Heart left ventricle (tissue), 16 donors: Measurements from ENCODE around the gene GAK. TPM values are rescaled to one million over a fixed set of nuclear protein-coding genes. Genes with fewer than 3 reads are reported as not detected.

ENCODE experiments used
- ATAC-seq, 4 donors: fragments of 200-7000 bp; cut with Tn5 transposase; one replicate each; pipeline ENCODE4 v1.9.1; 2020 to 2022; ENCODE audit warnings: moderate library complexity in 4 of 4, mild to moderate bottlenecking in 3 of 4, moderate number of reproducible peaks in 1 of 4
- DNase-seq, 5 donors: peaks; one replicate each; pipeline ENCODE4 v3.0.0-alpha.2; 2020
- H3K27ac ChIP-seq, 12 donors: fragments of 200-600 bp; sonication (generic) in 4 of 12; one replicate each; pipeline versions ENCODE4 v1.5.0 to v1.8.0; 2016 to 2022; ENCODE audit warnings: mild to moderate bottlenecking in 2 of 12
- H3K27me3 ChIP-seq, 9 donors: fragments of 200-600 bp; sonication (generic) in 2 of 9; one replicate each; pipeline versions ENCODE4 v1.5.1 to v1.8.0; 2016 to 2022; ENCODE audit warnings: mild to moderate bottlenecking in 3 of 9
- H3K36me3 ChIP-seq, 9 donors: fragments of 200-600 bp; sonication (generic) in 2 of 9; one replicate each; pipeline versions ENCODE4 v1.5.0 to v1.8.0; 2018 to 2022; ENCODE audit warnings: mild to moderate bottlenecking in 2 of 9
- H3K4me1 ChIP-seq, 12 donors: fragments of 200-600 bp; sonication (generic) in 4 of 12; one replicate each; pipeline versions ENCODE4 v1.5.0 to v1.8.0; 2016 to 2022; ENCODE audit warnings: mild to moderate bottlenecking in 3 of 12
- H3K4me3 ChIP-seq, 12 donors: fragments of 200-600 bp; sonication (generic) in 4 of 12; one replicate each; pipeline versions ENCODE4 v1.5.0 to v1.8.0; 2017 to 2022; ENCODE audit warnings: mild to moderate bottlenecking in 9 of 12, moderate library complexity in 4 of 12
- H3K9me3 ChIP-seq, 12 donors: fragments of 200-600 bp; sonication (generic) in 4 of 12; one replicate each; pipeline versions ENCODE4 v1.5.0 to v1.8.0; 2016 to 2022; ENCODE audit warnings: mild to moderate bottlenecking in 1 of 12
- POLR2A ChIP-seq, 2 donors: fragments of 450-650 bp; IDR thresholded peaks; one replicate each; pipeline ENCODE4 v1.6.1; 2017; ENCODE audit warnings: antibody characterized with exemption in 2 of 2, mild to moderate bottlenecking in 2 of 2, moderate library complexity in 2 of 2
- WGBS, 4 donors: extraction: QIAGEN DNeasy Blood & Tissue Kit in 2 of 4; methylation state at CpG; one replicate each; pipeline versions ENCODE4 v1.1.5 to v1.1.7; 2013 to 2018; 5-methylcytosine and 5-hydroxymethylcytosine counted together
- intact Hi-C, 10 donors: fragments of 100-400 bp; cut with DNase I; formaldehyde crosslinking; loops; one replicate each; pipeline versions ENCODE4 v1.11.1 to v1.14.2; 2022
- polyA plus RNA-seq, 2 donors: library from polyadenylated mRNA; stranded (reverse); fragments of 200-250 nt; gene quantifications; one replicate each; pipeline ENCODE4 v1.2.3, GENCODE V29; 2013
- total RNA-seq, 9 donors: library from RNA; depleted of rRNA in 2 of 9; stranded (reverse); fragments of >200 nt in 2 of 9; fragmentation: NEBNext Ultra II Directional in 3 of 9; extraction: Animal tissue kit (Norgen Biotek cat#: 25700) in 3 of 9; gene quantifications; one replicate each; pipeline versions ENCODE4 v1.1.0 to v1.2.4, GENCODE V29; 2016 to 2023
- TF ChIP-seq, protein P1 (sequence below), 12 donors: fragments of 200-600 bp; sonication (generic) in 4 of 12; IDR thresholded peaks; one replicate each; pipeline versions ENCODE4 v1.5.0 to v1.8.0; 2018 to 2022; ENCODE audit warnings: antibody characterized with exemption in 12 of 12, mild to moderate bottlenecking in 5 of 12
- donor health status: ischemic (EF 13 %, LVEDD 7.1; RV severe dilation, severe dysfunction).
- donor health status: healthy with polysubstance abuse.
- donor health status: DM: no; HTN: yes; CAD: no.
- donor health status: DM: no; HTN: no; CAD: no.
- donor health status: ischemic (EF 25% LVEDD 6.9; RV normal size, moderate dysfunction).
- donor health status: ischemic (EF 25% LVEDD 5.7; RV mildly dilated, moderate dysfunction).
- donor health status: healthy.
- donor health status: DM: yes; HTN: yes; CAD: no.
- donor health status: ischemic (EF 35%, LVEDD 5.7; RV mildly dilated, moderate dysfunction).
- donor health status: nonischemic (EF 11% LVEDD 7.7; RV severe dilation, severe dysfunction).
- donor health status: DM: yes; HTN: yes; CAD: no.
- donor health status: PGD.
- donor health status: ischemic (EF 29% LVEDD 5.4; RV normal size, mild dysfunction).
- donor health status: nonischemic (EF 23%, LVEDD 6.1; RV moderate dilation, normal function).

GAK gene
- total and polyA plus RNA-seq, 11 donors: 22.8 to 55.1 (median 33.8) TPM

DNA sequence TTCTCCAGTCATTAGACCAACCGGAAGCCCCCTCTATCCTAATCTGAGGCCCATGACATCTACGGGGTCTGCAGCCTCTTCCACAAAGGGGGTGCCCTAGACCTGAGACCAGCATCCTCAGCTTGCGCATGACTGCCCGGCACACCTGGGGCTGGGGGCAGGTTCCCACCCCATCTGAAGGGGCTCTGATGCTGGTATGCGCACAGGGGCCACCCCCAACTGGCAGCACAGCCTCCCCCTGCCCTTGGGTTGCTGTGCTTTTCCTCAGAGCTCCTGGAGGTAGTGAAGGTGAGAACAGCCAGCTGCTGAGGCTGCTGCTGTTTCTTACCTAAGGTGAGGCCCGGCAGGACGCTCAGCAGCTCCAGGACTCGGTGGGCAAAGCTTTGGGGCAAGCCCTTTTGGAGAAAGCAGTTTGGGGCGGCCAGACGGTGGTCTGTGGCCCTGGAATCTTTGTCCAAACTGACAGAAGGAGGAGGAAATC, 87.3 kb downstream of the GAK start:
- Histone ChIP-seq H3K27me3 (no peaks in the 10 kb centered on the region), H3K27ac (no peak overlapping the region), H3K36me3 (peaks cover 0 to 21% (median 9%) of the 10 kb centered on the region in 9 donors), H3K4me3 (no peak overlapping the region), H3K9me3 (peaks cover 0 to 13% (median 0%) of the 10 kb centered on the region in 12 donors), H3K4me1 (no peaks in the 10 kb centered on the region)
- no peak for TF ChIP-seq POLR2A (IDR thresholded peaks at IDR 0.05)
- TF ChIP-seq, protein P1, sequence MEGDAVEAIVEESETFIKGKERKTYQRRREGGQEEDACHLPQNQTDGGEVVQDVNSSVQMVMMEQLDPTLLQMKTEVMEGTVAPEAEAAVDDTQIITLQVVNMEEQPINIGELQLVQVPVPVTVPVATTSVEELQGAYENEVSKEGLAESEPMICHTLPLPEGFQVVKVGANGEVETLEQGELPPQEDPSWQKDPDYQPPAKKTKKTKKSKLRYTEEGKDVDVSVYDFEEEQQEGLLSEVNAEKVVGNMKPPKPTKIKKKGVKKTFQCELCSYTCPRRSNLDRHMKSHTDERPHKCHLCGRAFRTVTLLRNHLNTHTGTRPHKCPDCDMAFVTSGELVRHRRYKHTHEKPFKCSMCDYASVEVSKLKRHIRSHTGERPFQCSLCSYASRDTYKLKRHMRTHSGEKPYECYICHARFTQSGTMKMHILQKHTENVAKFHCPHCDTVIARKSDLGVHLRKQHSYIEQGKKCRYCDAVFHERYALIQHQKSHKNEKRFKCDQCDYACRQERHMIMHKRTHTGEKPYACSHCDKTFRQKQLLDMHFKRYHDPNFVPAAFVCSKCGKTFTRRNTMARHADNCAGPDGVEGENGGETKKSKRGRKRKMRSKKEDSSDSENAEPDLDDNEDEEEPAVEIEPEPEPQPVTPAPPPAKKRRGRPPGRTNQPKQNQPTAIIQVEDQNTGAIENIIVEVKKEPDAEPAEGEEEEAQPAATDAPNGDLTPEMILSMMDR (IDR thresholded peaks at IDR 0.05): no peak
- intact Hi-C loops: no loop called here
- WGBS, 4 donors: 89 to 95% (median 92%) methylated on average over 9 to 10 of the region's 10 CpGs
- ATAC-seq: no peak
- DNase-seq: peak in 2 of 5 donors; percentile 2 to 44

DNA sequence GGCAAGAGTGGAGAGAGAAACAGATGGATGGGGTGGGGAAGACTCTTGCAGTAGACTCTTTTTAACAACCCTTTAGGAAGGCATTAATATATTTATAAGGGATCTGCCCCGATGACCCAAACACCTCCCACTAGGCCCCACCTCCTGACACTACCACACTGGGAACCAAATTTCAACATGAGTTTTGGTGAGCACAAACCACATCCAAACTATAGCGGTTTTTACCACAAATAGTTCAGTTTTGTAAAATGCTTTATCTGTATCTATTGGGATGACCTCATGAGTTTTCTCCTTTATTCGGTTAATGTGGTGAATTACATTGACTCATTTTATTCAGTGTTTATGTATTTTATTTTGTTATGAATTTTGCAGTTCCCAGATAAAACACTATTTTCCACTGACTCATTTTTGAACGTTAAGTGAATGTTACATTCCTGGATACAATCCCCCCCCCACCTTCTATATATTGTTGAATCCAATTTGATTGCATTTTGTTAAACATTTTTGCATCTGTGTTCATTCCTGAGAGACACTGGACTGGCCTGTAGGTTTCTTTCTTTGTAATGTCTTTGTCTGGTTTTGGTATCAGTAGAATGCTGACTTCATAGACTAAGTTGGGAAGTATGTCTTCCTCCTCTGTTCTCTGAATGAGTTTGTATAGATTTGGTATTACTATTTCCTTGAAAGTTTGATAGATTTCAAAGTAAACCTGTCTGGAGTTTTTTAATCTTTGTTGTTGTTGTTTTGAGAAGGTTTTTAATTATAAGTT, 92.3 kb downstream of the GAK start:
- Histone ChIP-seq H3K27ac (no peak overlapping the region), H3K27me3 (no peaks in the 10 kb centered on the region), H3K9me3 (peaks cover 0 to 43% (median 17%) of the 10 kb centered on the region in 12 donors), H3K36me3 (no peaks in the 10 kb centered on the region), H3K4me3 (no peak overlapping the region), H3K4me1 (peaks cover 0 to 12% (median 2%) of the 10 kb centered on the region in 12 donors)
- TF ChIP-seq POLR2A (IDR thresholded peaks at IDR 0.05): no peak
- TF ChIP-seq, protein P1 (IDR thresholded peaks at IDR 0.05): no peak
- intact Hi-C loops: no loop called here
- ATAC-seq: no peak
- no peak for DNase-seq
- 90 to 95% (median 94%) methylated on average over 4 of the region's 4 CpGs for WGBS, 4 donors

DNA sequence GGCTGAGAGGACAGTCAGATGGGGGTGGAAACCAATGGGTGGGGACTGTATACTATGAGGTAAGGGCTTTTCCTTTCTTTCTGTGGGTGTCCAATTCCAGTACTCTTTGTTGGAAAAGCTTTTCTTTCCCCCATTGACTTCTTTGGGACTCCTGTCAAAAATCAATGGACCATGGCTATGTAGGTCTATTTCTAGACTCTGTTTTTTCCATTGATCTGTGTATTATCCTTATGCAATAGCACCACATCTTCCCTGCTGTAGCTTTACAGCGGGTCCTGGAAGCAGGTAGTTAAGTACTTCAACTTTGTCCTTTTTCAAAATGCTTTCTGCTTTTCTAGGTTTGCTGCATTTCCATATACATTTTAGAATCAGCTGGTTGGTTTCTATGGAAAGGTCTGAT, 94.3 kb downstream of the GAK start:
- ATAC-seq (no peak), DNase-seq (no peak)
- Histone ChIP-seq H3K4me3 (no peak overlapping the region), H3K27me3 (no peaks in the 10 kb centered on the region), H3K9me3 (peaks cover 0 to 43% (median 17%) of the 10 kb centered on the region in 12 donors), H3K36me3 (no peaks in the 10 kb centered on the region), H3K27ac (no peak overlapping the region), H3K4me1 (peaks cover 0 to 12% (median 2%) of the 10 kb centered on the region in 12 donors)
- 93 to 100% (median 97%) methylated on average over 1 of the region's 1 CpG for WGBS, 4 donors
- intact Hi-C loops: no loop called here
- no peak for TF ChIP-seq POLR2A (IDR thresholded peaks at IDR 0.05)
- TF ChIP-seq, protein P1 (IDR thresholded peaks at IDR 0.05): no peak

DNA sequence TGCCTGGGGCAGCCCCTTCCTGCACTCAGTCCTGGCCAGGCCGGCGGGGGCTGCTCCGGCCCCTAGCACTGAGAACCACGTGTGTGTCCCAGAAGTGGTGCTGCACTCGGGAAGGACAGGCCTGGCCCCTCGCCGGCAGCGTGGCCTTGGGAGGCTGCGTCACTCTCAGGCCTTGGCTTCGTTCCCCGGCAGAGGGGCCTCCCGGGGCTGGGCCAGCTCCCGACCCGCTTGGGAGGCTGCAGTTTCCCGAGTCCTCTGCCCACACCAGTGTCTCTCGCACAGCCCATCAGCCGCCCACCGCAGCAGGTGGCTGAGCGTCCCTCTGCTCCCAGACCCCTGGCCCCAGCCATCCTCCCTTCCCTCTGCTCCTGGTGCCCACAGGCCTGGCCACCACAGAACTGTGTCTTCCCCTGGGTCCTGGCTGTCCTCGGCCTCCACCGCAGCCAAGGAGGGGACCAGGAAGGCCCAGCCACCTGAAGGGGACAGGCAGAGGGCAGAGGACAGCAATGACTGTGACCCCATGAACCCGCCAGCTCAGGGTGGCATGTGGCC, 95.3 kb downstream of the GAK start:
- intact Hi-C loops: no loop called here
- H3K4me3 ChIP-seq: no peak overlapping the region
- peaks cover 0 to 43% (median 17%) of the 10 kb centered on the region in 12 donors for H3K9me3 ChIP-seq
- peak in 2 of 4 donors; percentile 39 to 48 for ATAC-seq
- peaks cover 0 to 12% (median 2%) of the 10 kb centered on the region in 12 donors for H3K4me1 ChIP-seq
- no peak for DNase-seq
- 77 to 89% (median 83%) methylated on average over 11 to 22 of the region's 22 CpGs for WGBS, 4 donors
- no peaks in the 10 kb centered on the region for H3K27me3 ChIP-seq
- no peak overlapping the region for H3K27ac ChIP-seq
- TF ChIP-seq POLR2A (IDR thresholded peaks at IDR 0.05): no peak
- TF ChIP-seq, protein P1 (IDR thresholded peaks at IDR 0.05): no peak
- no peaks in the 10 kb centered on the region for H3K36me3 ChIP-seq
